SU-DHL-6 (cell line): ENCODE data around the gene MYMK.

ENCODE experiments used
- EZH2phosphoT487 ChIP-seq: fragments of 200-600 bp; sonication (generic), shearing (Covaris generic); conservative IDR thresholded peaks from 2 replicates; pipeline ENCODE4 v1.6.1; 2018; ENCODE audit warnings: mild to moderate bottlenecking, antibody characterized with exemption, low read length, moderate library complexity, mixed read lengths
- TF ChIP-seq, protein P1 (sequence below): fragments of 200-600 bp; sonication (generic); IDR thresholded peaks from one replicate; pipeline ENCODE4 v1.5.1; 2017; ENCODE audit warnings: antibody characterized with exemption, mild to moderate bottlenecking, low read length, moderate library complexity; ENCODE audit not compliant: insufficient read depth, poor library complexity, severe bottlenecking

DNA sequence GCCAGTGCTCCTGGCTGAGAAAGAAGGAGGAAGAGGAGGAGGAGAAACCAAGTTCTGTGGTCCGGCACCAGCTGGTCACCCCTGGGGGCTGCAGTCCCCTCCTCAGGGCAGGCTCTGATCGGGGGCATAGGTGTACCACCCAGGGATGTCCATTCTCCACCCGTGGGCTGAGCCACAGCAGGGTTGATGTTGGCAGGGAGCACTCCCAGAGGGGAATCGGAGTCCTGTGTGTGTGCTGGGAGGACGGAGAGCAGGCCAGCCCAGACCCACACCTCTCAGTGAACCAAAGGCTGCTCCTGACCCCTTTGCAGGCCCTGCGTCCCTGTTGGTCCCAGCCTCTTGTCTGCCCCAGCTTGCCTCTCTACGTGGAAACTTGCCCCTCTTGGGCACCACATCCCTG, 5.1 kb upstream of the MYMK start:
- TF ChIP-seq, protein P1, sequence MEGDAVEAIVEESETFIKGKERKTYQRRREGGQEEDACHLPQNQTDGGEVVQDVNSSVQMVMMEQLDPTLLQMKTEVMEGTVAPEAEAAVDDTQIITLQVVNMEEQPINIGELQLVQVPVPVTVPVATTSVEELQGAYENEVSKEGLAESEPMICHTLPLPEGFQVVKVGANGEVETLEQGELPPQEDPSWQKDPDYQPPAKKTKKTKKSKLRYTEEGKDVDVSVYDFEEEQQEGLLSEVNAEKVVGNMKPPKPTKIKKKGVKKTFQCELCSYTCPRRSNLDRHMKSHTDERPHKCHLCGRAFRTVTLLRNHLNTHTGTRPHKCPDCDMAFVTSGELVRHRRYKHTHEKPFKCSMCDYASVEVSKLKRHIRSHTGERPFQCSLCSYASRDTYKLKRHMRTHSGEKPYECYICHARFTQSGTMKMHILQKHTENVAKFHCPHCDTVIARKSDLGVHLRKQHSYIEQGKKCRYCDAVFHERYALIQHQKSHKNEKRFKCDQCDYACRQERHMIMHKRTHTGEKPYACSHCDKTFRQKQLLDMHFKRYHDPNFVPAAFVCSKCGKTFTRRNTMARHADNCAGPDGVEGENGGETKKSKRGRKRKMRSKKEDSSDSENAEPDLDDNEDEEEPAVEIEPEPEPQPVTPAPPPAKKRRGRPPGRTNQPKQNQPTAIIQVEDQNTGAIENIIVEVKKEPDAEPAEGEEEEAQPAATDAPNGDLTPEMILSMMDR: no peak
- no peak for TF ChIP-seq EZH2phosphoT487
